B cell (primary cell): Measurements from ENCODE around the gene CLSTN2.

ENCODE experiments used
- EZH2 ChIP-seq: IDR thresholded peaks from 2 replicates; pipeline ENCODE4 v1.6.1; 2012; ENCODE audit warnings: borderline replicate concordance, low read depth, mild to moderate bottlenecking, moderate library complexity, low read length; ENCODE audit not compliant: insufficient read depth, poor library complexity, severe bottlenecking
- TF ChIP-seq, protein P1 (sequence below): fragments of 200-600 bp; IDR thresholded peaks from one replicate; pipeline ENCODE4 v1.8.0; 2022; ENCODE audit warnings: antibody characterized with exemption, mild to moderate bottlenecking

- TF ChIP-seq, protein P1, sequence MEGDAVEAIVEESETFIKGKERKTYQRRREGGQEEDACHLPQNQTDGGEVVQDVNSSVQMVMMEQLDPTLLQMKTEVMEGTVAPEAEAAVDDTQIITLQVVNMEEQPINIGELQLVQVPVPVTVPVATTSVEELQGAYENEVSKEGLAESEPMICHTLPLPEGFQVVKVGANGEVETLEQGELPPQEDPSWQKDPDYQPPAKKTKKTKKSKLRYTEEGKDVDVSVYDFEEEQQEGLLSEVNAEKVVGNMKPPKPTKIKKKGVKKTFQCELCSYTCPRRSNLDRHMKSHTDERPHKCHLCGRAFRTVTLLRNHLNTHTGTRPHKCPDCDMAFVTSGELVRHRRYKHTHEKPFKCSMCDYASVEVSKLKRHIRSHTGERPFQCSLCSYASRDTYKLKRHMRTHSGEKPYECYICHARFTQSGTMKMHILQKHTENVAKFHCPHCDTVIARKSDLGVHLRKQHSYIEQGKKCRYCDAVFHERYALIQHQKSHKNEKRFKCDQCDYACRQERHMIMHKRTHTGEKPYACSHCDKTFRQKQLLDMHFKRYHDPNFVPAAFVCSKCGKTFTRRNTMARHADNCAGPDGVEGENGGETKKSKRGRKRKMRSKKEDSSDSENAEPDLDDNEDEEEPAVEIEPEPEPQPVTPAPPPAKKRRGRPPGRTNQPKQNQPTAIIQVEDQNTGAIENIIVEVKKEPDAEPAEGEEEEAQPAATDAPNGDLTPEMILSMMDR: no peak
- no peak for TF ChIP-seq EZH2
These were observed 368.9 kb downstream of the CLSTN2 start for GRCh38 chr3:140303875-140304274.
